ENCODE measurements around the gene LRRC26. TPM values are rescaled to one million over a fixed set of nuclear protein-coding genes. Genes with fewer than 3 reads are reported as not detected.

Gene LRRC26
- total and polyA plus RNA-seq, 2 of the 13 experiments (the other 11 are each of a cell fraction or from before 2014, with no cell fraction given), result not detected

DNA sequence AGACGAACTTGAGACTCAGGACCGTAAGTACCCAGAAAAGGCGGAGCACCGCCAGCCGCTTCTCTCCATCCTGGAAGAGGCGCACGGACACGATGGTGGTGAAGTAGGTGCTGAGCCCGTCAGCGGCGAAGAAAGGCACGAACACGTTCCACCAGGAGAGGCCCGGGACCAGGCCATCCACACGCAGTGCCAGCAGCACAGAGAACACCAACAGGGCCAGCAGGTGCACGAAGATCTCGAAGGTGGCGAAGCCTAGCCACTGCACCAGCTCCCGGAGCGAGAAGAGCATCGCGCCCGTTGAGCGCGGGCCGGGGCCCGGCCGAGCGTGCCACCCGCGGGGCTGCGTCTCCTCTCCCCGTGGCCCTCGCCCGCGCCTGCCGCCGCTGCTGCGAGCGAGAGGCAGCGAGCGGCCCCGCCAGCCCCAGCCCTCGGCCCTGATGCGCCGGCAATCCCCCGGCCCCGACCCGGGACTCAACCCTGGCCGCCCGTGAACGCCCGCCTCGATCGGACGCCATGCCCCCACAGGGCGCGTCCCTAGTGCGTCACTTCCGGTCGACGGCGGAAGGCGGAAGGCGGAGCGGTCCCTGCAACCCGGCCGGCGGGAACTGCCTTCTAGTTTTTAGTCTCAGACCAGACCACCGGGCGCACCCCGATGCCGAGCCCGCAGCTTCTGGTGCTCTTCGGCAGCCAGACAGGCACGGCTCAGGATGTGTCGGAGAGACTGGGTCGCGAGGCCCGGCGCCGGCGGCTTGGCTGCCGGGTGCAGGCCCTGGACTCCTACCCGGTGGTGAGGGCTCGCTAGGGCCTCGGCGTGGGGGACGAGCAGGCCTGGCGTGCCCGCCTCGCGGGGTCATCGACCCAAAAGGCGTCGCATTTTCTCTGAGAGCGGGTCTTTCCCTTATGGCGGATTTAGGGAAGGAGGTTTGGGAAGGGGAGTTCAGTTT is 35.5 kb upstream of the LRRC26 start, which contains the start of the genes NDOR1 and TMEM203:
Gene NDOR1 (plus strand): TSS at position 575 of the 944 bp plus-strand sequence. CDS start 78 bp downstream, at position 653.
Gene TMEM203 (minus strand): TSS at position 523 of the 944 bp plus-strand sequence. CDS start 234 bp downstream, at position 289.
- ChIA-PET POLR2A (interaction anchor here (1.8 to 8.8 kb wide), 3 partner anchors 16 to 17 kb away, joined by 5 to 225 read pairs (median 15); partner anchors contain the start of genes ANAPC2, CYSRT1, RNF208 and RNF224), CTCF (ENCODE audit: low intra/inter-chr PET ratio, low total read pairs) (no interaction called here)
- FAIRE-seq (no peak), DNase-seq (ENCODE audit: low spot score) (peak; percentile 75), ATAC-seq (peak; percentile 37)
- in situ Hi-C loops (cut with HindIII; ENCODE audit: extremely low pct_ligation_motif_present, low pct_unique_long_range_greater_than_20kb) (no loop called here), intact Hi-C loops (cut with micrococcal nuclease; ENCODE audit: unreplicated experiment) (loop anchor here (2.0 kb wide), 1 partner anchor 17 kb away; the partner anchor contains the start of genes ANAPC2 and SSNA1)
- 2% methylated on average over 13 of the region's 98 CpGs for WGBS (ENCODE audit: low lambda C conversion rate)
- Histone ChIP-seq H3K9me3 (ENCODE audit: low read length) (no peaks in the 10 kb centered on the region), H2AFZ (ENCODE audit: low read length) (no peak within 1 kb of the TSS), H3K4me2 (ENCODE audit: low read depth, low read length) (peak within 1 kb of the TSS; percentile 95), H3K79me2 (ENCODE audit: insufficient read depth, low read length) (peaks cover 40% of the 10 kb centered on the region), H3K27ac (ENCODE audit: extremely low read length, insufficient read depth, low read length) (peak within 1 kb of the TSS; percentile 61), H3K4me3 (replicated peaks in 1 of 3; ENCODE audit: insufficient read depth in 1 of 3, low read depth in 2 of 3, low read length in 3 of 3) (peak within 1 kb of the TSS; percentile 90 to 93 (median 92)), H3K36me3 (replicated peaks in 1 of 2; ENCODE audit: control insufficient read depth in 1 of 2, insufficient read depth in 2 of 2, low read length in 2 of 2) (no peaks in the 10 kb centered on the region), H3K4me1 (ENCODE audit: insufficient read depth, low read length) (peaks cover 50% of the 10 kb centered on the region), H4K20me1 (ENCODE audit: insufficient read depth, low read length) (0 out of 2 replicates have a peak, but pooled peaks cover 4% of the 10 kb centered on the region), H3K9ac (ENCODE audit: insufficient read depth, low read depth, low read length) (peak within 1 kb of the TSS; percentile 88), H3K27me3 (ENCODE audit: control insufficient read depth in 1 of 2, insufficient read depth in 2 of 2, low read length in 2 of 2) (no peaks in the 10 kb centered on the region; a peak in 1 of 5 replicates)
- no TSS peak for BruUV-seq (replicated peaks)
- TF ChIP-seq ZNF777 (CRISPR knock-in tag; IDR thresholded peaks at IDR 0.05) (peak; percentile 81), RORA (CRISPR knock-in tag; IDR thresholded peaks at IDR 0.05) (no peak), ATRX (CRISPR knock-in tag; IDR thresholded peaks at IDR 0.05; ENCODE audit: borderline replicate concordance) (no peak), MTA1 (CRISPR knock-in tag; IDR thresholded peaks at IDR 0.05; ENCODE audit: borderline replicate concordance) (no peak), ZBTB7B (CRISPR knock-in tag; IDR thresholded peaks at IDR 0.05) (peak; percentile 80; the same call in 1 of the 2 replicates), MEIS1 (CRISPR knock-in tag; IDR thresholded peaks at IDR 0.05; ENCODE audit: borderline replicate concordance) (peak; percentile 62; the same call in 1 of the 2 replicates), FOXC1 (CRISPR knock-in tag; IDR thresholded peaks at IDR 0.05; ENCODE audit: borderline replicate concordance) (0 out of 2 replicates have a peak, but pooled peaks have one; percentile 8), ZNF441 (CRISPR knock-in tag; IDR thresholded peaks at IDR 0.05; ENCODE audit: borderline replicate concordance) (0 out of 2 replicates have a peak, but pooled peaks have one; percentile 33), RBFOX2 (IDR thresholded peaks at IDR 0.05; ENCODE audit: low read depth, low read length) (peak; percentile 96), ZNF780A (CRISPR knock-in tag; IDR thresholded peaks at IDR 0.05) (no peak; the same call in 1 of the 2 replicates), ZEB1 (IDR thresholded peaks at IDR 0.05; ENCODE audit: insufficient replicate concordance, low read depth) (peak; percentile 17)
- TF ChIP-seq, protein P1, sequence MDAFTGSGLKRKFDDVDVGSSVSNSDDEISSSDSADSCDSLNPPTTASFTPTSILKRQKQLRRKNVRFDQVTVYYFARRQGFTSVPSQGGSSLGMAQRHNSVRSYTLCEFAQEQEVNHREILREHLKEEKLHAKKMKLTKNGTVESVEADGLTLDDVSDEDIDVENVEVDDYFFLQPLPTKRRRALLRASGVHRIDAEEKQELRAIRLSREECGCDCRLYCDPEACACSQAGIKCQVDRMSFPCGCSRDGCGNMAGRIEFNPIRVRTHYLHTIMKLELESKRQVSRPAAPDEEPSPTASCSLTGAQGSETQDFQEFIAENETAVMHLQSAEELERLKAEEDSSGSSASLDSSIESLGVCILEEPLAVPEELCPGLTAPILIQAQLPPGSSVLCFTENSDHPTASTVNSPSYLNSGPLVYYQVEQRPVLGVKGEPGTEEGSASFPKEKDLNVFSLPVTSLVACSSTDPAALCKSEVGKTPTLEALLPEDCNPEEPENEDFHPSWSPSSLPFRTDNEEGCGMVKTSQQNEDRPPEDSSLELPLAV (CRISPR knock-in tag; conservative IDR thresholded peaks at IDR 0.05; ENCODE audit: low read depth), result 0 out of 2 replicates have a peak, but pooled peaks have one; percentile 40
- TF ChIP-seq, protein P2, sequence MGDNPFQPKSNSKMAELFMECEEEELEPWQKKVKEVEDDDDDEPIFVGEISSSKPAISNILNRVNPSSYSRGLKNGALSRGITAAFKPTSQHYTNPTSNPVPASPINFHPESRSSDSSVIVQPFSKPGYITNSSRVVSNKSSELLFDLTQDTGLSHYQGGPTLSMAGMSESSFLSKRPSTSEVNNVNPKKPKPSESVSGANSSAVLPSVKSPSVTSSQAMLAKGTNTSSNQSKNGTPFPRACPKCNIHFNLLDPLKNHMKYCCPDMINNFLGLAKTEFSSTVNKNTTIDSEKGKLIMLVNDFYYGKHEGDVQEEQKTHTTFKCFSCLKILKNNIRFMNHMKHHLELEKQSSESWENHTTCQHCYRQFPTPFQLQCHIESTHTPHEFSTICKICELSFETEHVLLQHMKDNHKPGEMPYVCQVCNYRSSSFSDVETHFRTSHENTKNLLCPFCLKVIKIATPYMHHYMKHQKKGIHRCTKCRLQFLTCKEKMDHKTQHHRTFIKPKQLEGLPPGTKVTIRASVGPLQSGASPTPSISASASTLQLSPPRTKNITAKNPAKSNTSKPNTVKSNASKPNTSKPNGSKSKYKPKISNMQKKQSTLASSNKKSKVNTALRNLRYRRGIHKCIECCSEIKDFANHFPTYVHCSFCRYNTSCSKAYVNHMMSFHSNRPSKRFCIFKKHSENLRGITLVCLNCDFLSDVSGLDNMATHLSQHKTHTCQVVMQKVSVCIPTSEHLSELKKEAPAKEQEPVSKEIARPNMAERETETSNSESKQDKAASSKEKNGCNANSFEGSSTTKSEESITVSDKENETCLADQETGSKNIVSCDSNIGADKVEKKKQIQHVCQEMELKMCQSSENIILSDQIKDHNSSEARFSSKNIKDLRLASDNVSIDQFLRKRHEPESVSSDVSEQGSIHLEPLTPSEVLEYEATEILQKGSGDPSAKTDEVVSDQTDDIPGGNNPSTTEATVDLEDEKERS (CRISPR knock-in tag; IDR thresholded peaks at IDR 0.05), result 0 out of 2 replicates have a peak, but pooled peaks have one; percentile 53
- TF ChIP-seq, protein P3, sequence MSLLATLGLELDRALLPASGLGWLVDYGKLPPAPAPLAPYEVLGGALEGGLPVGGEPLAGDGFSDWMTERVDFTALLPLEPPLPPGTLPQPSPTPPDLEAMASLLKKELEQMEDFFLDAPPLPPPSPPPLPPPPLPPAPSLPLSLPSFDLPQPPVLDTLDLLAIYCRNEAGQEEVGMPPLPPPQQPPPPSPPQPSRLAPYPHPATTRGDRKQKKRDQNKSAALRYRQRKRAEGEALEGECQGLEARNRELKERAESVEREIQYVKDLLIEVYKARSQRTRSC (CRISPR knock-in tag; IDR thresholded peaks at IDR 0.05; ENCODE audit: low read depth), result no peak
- TF ChIP-seq, protein P4, sequence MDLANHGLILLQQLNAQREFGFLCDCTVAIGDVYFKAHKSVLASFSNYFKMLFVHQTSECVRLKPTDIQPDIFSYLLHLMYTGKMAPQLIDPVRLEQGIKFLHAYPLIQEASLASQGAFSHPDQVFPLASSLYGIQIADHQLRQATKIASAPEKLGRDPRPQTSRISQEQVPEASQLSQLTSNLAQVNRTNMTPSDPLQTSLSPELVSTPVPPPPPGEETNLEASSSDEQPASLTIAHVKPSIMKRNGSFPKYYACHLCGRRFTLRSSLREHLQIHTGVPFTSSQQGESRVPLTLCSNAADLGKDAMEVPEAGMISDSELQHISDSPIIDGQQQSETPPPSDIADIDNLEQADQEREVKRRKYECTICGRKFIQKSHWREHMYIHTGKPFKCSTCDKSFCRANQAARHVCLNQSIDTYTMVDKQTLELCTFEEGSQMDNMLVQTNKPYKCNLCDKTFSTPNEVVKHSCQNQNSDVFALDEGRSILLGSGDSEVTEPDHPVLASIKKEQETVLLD (CRISPR knock-in tag; IDR thresholded peaks at IDR 0.05; ENCODE audit: low read depth), result peak; percentile 62

Measured in HepG2 (cell line).